ENCODE results near the gene VWA3B. TPM values are rescaled to one million over a fixed set of nuclear protein-coding genes. Genes with fewer than 3 reads are reported as not detected.

VWA3B gene, protein sequence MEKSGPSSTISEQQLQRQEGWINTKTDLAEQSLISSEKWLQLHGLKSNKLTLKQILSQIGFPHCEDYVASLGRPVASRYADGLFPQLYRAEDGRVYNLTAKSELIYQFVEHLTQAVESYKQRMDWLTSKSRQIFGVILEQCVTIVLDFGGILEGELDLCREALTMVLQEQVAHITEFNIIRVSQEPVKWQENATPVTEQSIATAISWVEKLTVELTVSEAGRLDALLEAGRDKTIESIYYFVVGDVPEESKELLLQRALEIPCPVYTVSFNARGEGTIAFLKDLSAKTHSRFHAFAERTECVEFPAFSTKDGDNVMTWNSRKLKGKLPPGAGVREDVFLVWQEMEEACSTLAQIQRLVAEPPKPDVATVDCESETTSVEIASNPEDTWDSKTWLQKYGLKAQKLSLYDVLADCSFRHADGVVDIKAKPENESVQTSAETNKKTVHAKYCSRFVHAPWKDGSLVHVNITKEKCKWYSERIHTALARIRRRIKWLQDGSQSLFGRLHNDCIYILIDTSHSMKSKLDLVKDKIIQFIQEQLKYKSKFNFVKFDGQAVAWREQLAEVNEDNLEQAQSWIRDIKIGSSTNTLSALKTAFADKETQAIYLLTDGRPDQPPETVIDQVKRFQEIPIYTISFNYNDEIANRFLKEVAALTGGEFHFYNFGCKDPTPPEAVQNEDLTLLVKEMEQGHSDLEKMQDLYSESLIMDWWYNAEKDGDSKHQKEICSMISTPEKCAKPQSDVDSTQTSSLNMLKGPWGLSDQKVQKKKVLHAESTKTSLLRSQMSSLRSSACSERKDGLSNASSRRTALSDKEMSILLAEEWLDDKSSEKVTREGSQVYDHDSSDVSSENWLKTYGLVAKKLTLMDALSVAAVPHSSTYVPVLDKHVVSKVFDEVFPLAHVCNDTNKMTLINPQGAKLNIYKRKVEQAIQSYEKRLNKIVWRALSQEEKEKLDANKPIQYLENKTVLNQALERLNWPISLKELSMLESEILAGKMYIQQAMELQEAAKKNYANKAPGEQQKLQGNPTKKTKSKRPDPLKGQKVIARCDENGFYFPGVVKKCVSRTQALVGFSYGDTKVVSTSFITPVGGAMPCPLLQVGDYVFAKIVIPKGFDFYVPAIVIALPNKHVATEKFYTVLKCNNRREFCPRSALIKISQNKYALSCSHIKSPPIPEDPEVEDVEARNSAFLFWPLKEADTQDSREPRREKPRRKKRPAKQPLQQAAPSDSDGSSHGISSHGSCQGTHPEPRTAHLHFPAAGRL (N-terminal part only)
- total RNA-seq: under 1 TPM in 1 of 4 donors, not detected in 3; 0.27 TPM

DNA sequence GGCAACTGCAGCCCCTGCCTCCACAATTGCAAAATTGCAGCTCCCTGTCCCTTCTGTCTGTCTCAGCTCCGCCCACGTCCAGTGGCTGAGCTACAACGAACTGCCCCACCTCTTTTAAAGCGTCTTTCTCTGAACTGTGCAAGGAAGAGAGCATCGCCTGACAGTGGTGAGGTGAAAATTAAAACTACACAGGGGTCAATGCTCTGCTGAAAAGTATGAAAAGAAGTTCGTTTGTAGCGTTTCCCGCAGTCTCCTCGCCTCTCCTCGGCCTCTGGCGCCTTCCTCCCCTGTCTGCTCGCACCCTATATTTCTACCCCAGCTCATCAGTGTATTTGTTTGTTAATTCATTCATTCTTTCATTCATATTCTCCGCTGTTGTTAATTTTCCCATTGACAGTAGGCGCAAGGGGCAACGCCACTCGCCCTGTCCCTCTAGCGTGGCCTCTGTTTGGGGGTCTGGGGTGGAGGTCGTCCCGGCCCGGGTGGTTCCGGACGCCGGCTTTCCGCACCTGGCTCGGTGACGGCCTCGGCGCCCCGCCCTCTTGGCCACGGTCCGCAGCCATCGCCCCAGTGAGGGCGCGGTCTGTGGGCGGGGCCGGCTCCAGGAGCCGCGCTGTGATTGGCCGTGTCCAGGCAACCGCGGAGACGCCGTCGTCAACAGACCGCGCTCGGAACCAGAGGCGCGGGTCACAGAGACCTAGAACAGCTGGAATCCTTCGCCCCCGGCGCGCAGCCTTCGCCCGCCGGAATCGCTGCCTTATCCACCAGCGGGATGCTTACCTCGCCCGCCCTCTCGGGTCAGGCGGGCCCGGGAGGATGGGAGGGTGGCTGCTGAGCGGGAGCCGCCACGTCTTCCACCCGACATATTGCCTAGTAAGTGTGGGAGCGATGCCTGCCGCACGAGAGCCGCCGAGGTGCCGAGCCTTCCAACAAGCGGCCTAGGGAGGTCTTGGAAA lies at the start of gene VWA3B:
Gene VWA3B (plus strand): TSS at position 677 of the 956 bp plus-strand sequence. CDS start 5,926 bp downstream, outside the sequence.
- Histone ChIP-seq H3K4me1 (peaks cover 0 to 14% (median 6%) of the 10 kb centered on the region in 4 donors), H3K36me3 (no peaks in the 10 kb centered on the region), H3K9me3 (no peaks in the 10 kb centered on the region), H3K27me3 (no peaks in the 10 kb centered on the region), H3K4me3 (peak within 1 kb of the TSS; percentile 46 to 64 (median 54)), H3K27ac (peak within 1 kb of the TSS; percentile 39 to 87 (median 72))
- TF ChIP-seq, protein P1, sequence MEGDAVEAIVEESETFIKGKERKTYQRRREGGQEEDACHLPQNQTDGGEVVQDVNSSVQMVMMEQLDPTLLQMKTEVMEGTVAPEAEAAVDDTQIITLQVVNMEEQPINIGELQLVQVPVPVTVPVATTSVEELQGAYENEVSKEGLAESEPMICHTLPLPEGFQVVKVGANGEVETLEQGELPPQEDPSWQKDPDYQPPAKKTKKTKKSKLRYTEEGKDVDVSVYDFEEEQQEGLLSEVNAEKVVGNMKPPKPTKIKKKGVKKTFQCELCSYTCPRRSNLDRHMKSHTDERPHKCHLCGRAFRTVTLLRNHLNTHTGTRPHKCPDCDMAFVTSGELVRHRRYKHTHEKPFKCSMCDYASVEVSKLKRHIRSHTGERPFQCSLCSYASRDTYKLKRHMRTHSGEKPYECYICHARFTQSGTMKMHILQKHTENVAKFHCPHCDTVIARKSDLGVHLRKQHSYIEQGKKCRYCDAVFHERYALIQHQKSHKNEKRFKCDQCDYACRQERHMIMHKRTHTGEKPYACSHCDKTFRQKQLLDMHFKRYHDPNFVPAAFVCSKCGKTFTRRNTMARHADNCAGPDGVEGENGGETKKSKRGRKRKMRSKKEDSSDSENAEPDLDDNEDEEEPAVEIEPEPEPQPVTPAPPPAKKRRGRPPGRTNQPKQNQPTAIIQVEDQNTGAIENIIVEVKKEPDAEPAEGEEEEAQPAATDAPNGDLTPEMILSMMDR (IDR thresholded peaks at IDR 0.05): peak in 2 of 6 experiments; percentile 4 to 7
- peak; percentile 7 to 56 for TF ChIP-seq POLR2A (IDR thresholded peaks at IDR 0.05)
- peak; percentile 79 to 95 (median 91) for DNase-seq

DNA sequence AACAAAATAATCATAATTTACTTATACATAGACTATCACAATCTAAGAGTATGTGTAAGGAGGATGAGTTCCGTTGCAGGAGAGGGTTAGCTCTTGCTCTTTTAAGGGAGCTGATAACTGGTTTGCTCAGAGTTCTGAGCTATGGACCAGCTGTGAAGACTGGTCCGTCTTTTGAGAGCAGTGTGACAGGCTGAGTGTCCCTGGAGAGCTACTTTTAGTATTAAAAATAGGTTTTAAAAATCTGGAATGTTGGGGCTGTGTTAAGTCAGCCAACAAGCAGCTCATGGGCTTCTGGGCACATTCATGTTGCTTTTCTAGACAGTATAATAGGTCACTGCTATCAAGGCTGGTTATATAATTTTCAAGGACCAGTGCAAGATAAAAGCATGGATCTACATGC lies 49.8 kb upstream of the VWA3B start:
- no peak for TF ChIP-seq POLR2A (IDR thresholded peaks at IDR 0.05)
- TF ChIP-seq, protein P1 (IDR thresholded peaks at IDR 0.05): no peak
- Histone ChIP-seq H3K9me3 (no peaks in the 10 kb centered on the region), H3K4me3 (no peak overlapping the region), H3K27me3 (no peaks in the 10 kb centered on the region), H3K27ac (no peak overlapping the region), H3K36me3 (no peaks in the 10 kb centered on the region), H3K4me1 (peaks cover 0 to 44% (median 3%) of the 10 kb centered on the region in 4 donors)
- no peak for DNase-seq

DNA sequence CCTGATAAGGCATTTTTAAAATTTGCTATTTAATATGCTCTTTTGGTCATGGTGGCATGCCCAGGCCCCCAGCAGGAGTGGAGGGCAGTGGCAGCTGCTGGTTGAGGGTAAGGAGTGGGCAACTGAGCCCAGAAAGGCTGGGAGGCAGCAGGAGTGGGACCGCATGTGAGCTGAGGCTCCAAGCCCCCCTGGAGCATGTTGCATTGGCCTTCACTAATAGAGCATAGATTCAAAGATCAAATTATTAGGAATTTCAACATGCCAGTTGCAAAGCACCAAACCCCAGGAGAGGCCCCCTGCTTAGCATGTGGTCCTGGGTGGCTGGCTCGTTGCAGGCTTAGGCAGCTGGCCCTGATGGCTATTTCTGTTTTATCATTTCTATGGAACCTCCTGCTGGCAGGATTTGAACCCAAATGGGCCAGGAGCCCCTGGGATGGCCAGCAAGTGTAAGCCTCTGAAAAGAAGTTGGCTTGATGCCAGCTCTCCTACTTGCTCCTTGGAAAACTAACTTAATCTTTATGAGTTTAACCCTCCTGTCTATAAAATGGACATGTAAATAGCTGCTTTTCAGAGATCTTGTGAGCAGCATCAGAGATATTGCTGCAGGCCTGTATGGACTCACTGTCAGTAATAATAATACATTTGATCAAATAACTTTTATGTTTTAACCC lies 49.2 kb upstream of the VWA3B start:
- no peak overlapping the region for H3K27ac ChIP-seq
- no peaks in the 10 kb centered on the region for H3K9me3 ChIP-seq
- TF ChIP-seq, protein P1 (IDR thresholded peaks at IDR 0.05): no peak
- no peak for TF ChIP-seq POLR2A (IDR thresholded peaks at IDR 0.05)
- H3K36me3 ChIP-seq: no peaks in the 10 kb centered on the region
- H3K4me3 ChIP-seq: no peak overlapping the region
- DNase-seq: no peak
- peaks cover 0 to 44% (median 3%) of the 10 kb centered on the region in 4 donors for H3K4me1 ChIP-seq
- H3K27me3 ChIP-seq: no peaks in the 10 kb centered on the region

DNA sequence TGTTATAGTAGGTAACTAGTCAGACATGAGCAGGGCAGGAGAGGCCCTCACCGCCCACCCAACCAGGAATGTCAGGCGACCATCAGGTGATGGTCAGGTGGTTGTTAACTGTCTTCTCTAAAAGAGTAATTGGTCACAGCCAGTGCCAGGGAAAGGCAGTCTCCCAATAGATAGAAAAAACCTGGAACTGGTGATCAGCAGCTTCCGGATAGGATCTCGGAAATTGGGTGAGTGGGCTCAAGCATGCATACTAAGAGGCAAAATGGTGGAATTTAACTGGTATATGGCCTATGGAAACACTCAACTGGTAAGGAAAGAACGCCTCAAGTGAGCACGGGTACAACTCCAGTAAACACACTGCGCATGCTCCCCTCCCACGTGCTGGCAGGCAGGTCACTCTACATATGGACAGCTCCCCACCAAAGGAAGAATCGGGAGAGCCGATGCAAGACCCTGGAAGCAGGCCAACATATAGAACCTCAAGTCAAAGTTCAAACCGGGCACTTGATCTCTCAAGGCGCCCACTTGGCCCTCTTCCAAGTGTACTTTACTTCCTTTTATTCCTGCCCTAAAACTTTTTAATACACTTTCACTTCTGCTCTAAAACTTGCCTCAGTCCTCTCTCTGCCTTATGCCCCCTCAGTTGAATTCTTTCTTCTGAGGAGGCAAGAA lies 47.7 kb upstream of the VWA3B start:
- Histone ChIP-seq H3K27ac (peak overlapping the region in 2 of 4 donors; percentile 33 to 54), H3K27me3 (no peaks in the 10 kb centered on the region), H3K9me3 (peaks cover 0 to 2% (median 0%) of the 10 kb centered on the region in 4 donors), H3K36me3 (no peaks in the 10 kb centered on the region), H3K4me1 (peaks cover 0 to 44% (median 3%) of the 10 kb centered on the region in 4 donors), H3K4me3 (no peak overlapping the region)
- no peak for TF ChIP-seq POLR2A (IDR thresholded peaks at IDR 0.05)
- TF ChIP-seq, protein P1 (IDR thresholded peaks at IDR 0.05): no peak
- peak; percentile 38 to 82 (median 75) for DNase-seq
